SK-MEL-5 (cell line): ENCODE measurements around the gene WDR82. TPM values are rescaled to one million over a fixed set of nuclear protein-coding genes. Genes with fewer than 3 reads are reported as not detected.

Source experiments
- DNase-seq: peaks from one replicate; pipeline ENCODE4 v3.0.0-alpha.2; 2016; ENCODE audit warnings: low read depth, low spot score
- in situ Hi-C: cut with HindIII; loops from 2 replicates; pipeline ENCODE4 v1.10.0; 2016; ENCODE audit warnings: low sequenced_read_pairs, high pct_unique_total_duplicates, low pct_unique_long_range_greater_than_20kb
- total RNA-seq: library from RNA; depleted of rRNA; stranded (reverse); fragments of >200 nt; shearing (Covaris generic); gene quantifications from 2 replicates; pipeline ENCODE4 v1.2.3, GENCODE V29; 2014

The WDR82 gene
- total RNA-seq, 1 experiment from 2014 or later = 44.2 TPM

DNA sequence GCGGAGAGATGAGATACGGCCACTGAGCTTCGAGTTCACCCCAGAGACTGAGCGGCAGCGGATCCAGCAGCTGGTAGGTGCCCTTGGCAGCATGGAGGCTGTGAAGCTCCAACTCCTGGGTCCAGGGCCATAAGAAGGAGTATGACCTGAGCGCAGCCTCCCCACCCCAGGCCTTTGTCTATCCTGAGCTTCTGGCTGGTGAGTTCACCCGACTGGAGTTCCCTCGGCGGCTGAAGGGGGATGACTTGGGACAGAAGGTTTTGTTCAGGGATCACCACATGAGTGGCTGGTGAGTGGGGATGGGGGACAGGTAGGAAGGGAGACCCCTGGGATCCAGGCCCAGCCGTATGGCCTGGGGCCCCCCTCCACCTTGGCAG, 30.3 kb downstream of the WDR82 start:
- in situ Hi-C loops = no loop called here
- DNase-seq = no peak

DNA sequence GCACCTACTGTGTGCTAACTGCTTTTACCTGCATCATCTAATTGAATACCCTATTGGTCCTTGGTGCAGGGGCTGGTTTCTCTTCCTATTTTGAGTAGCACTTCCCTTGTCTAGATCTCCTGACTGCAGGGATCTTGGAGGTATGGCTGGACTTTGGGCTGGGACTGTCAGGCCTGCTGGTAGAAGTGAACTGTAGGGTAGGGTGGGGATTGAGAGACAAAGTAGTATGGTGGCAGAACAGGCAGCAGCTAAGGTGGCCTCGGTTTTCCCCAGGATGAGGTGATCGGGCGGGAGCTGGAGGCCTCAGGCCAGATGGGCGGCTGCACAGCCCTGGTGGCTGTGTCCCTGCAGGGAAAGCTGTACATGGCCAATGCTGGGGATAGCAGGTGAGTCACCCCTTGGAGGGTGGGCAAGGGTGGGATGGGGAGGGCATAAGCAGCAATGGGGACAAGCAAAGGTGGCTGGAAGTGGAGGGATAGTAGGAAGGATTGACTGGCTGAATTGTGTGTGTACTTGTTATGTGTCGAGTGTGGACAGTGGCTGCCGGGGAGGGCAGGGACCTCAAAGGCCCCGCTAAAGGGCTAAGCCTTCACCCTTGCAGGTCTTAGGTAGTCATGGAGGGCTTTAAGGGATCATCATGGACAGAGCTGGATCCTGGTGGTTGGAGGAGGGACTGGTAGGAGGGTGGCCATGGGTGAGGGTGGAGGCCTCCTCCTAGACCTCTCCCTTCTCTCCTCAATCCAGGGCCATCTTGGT, 30.9 kb downstream of the WDR82 start:
- in situ Hi-C loops = no loop called here
- DNase-seq = no peak

DNA sequence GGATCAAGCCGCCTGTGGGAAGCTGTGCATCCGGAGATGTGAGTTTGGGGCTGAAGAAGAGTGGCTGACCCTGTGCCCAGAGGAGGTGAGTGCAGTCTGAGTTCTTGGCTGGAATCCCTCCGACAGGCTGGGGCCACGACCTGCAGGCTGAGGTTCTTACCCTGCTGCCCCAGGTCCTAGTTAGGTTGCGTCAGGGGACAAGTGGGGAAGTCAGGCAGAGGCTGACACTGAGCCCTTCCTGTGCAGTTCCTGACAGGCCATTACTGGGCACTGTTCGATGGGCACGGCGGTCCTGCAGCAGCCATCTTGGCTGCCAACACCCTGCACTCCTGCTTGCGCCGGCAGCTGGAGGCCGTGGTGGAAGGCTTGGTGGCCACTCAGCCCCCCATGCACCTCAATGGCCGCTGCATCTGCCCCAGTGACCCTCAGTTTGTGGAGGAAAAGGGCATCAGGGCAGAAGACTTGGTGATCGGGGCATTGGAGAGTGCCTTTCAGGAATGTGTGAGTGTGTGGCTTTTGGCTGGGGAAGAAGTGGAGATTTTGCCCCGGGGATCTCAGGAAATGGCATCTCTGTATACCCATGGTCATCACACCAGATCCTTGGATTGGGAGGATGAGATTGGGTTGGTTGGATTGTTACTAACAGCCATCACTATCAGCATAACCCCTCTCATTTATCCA, 31.6 kb downstream of the WDR82 start:
- DNase-seq = no peak
- in situ Hi-C loops = no loop called here

DNA sequence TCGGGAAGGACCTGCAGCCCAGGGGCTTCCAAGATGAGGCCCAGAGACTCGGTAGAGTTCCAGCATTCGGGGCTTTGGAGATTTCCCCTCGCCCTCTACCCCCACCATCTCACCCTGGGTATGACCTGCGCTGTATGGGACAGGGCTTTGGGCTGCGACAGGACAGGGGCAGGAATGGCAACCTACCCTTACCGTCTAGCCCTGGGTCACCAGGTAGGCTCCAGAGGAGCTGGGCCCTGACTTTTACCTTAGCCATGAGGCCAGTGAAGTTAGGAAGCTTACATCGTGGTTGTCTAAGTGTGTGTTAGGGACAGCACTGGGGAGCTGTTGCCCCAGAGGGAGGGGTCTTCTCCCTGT, 32.2 kb downstream of the WDR82 start:
- DNase-seq = no peak
- in situ Hi-C loops = no loop called here

DNA sequence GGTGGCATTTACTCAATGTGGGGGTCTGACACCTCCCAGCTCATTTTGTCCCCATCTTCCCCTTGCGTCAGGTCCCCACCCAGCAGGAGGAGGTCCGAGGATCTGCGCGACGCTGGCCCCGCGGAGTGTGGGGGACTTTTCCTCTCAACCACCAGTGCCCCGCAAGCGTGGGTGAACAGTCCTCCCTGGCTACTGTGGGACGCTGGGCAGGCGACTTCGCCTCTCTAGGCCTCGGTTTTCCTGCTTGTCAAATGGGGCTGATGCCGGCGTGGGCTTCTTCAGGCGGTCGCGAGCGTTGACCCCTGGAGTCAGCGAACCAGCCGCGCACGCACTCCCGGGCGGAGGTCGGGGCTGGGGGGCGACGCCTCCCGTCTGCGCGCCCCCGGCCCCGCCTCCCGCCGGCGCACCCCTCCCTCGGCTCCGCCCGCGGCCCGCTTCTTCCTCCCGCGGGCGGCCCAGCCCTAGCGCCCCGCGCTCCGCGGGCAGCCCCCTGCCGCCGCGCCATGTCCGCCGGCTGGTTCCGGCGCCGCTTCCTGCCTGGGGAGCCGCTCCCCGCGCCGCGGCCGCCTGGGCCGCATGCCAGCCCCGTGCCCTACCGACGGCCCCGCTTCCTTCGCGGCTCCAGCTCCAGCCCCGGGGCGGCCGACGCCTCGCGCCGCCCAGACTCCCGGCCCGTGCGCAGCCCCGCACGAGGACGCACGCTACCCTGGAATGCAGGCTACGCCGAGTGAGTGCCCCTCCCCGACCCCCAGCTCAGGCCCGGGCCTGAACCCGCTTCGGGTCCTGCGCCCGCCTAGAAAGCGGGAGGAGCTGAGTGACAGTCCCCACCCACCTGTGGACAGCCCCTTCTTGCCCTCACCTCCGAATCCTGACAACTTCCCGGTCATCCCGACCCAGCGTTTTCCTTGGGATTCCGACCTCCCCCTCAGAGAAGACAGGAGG, 32.9 kb downstream of the WDR82 start, which contains the start of gene PPM1M:
Gene PPM1M, plus strand, starts transcription at position 438 of the 942 bp plus-strand sequence. Its CDS starts 66 bp downstream, at position 504.
- in situ Hi-C loops = no loop called here
- DNase-seq = no peak

DNA sequence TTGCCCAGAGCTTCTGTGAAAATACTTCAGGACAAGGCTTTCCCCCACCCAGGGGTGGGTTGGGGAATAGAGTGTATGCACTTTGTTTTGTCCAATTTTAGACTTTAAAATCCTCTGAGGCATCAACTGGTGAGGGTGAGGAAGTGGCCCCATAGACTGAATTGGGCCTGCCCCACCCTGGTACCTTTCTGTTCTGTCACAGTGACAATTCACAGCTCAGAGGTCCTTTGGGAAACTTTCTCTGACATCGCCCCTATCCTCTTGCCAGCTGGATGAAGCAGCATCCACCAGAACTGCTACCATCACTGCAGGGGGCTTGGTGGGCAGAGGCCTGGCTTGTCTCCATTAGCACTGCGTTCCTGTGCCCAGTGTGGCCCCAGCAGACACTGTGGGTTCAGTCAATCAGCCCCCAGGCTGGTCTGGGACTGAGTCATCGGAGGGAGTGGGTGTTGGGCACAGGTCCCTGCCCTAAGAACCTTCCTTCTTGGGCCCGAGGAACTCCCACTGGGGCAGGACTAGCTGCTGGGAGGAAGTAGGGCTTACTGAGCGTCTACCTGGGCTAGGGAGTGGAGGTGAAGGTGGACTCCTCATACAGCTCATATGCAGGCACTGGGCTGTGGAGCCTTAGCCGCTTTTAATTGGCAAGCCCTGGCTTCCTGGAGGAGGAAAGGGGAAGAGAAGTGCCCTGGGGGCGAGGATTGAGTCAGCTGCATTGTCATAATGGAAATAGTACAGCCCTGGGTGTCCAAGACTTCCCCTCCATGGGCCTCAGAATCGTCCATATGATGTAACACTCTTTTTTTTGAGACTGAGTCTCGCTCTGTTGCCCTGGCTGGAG, 34.4 kb downstream of the WDR82 start:
- DNase-seq = peak; percentile 64
- in situ Hi-C loops = no loop called here

DNA sequence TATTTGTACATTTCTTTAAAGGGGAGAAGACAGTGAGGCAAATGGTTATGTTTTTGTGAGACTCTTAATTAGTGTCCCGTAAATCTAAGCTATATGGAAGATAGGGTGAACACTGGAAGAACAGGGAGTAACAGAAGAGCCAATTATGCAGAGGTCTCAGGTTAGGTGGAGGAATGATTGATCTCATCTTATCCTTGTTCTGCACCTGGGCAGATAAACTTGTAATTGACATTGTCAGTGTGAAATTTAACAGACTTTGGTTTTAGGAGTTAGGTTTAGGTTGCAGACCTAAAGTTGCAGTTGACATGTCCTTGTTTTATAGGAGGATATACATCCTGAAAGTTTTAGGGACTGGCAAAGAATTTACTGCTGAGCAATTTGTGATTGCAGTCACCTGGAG, 36.4 kb downstream of the WDR82 start:
- in situ Hi-C loops = no loop called here
- no peak for DNase-seq

DNA sequence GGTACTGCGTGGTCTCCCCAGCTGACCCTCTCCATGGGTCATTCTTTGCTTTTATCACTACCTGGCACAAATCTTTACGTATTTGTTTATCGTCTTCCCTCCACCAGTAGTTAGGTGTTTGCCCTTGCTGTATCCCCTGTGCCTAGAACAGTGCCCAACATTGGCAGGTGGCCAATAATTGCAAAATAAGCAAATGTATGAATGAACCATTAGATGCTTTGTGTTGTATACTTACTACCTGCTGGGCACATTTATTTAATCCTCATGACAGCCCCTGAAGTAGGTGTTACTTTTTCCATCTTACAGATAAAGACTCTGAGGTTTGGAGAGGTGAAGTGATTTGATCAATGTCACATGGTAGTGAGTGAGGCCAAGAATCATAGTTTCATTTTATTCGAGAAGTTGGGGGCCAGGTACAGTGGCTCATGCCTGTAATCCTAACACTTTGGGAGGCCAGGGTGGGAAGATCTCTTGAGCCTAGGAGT, 37.5 kb downstream of the WDR82 start:
- no peak for DNase-seq
- in situ Hi-C loops = no loop called here

DNA sequence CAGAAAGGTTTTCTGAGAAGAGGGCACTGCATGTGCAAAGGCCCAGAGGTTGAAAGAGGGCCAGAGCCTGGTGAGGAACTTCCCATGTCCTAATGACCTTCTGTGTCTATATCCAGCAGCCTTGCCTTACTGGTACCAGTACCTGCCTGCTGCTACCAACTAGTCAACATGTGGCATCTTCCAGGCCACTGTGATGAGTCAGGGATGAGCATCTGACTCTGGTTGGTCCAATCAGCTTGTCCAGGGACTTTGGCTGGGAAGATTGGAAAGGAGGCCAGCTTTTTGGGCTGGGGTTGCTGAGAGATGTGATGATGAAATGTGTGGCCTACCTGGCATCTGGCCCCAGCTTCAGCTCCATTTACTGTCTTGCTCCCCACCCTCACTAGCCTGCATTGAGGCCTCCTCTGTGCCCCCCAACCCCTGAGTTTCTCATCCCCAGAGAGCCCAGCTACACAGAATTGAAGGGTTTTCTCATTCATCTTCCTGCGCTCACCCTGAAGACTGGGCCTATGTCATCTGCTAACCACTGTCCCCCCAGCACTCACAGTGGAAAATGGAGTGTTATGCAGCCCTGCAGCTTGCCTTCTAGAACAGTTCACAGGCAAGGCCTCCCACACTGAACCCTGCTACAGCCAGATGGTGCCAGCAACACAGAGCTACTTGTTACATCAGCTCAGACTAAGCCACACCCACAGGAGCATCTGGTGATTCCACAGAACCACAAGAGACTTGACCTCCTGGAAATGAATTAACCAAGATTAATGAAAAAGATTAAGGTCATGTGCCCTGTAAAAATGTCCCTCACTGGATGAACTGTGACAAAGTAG, 38.2 kb downstream of the WDR82 start:
- DNase-seq = peak; percentile 85
- in situ Hi-C loops = no loop called here

DNA sequence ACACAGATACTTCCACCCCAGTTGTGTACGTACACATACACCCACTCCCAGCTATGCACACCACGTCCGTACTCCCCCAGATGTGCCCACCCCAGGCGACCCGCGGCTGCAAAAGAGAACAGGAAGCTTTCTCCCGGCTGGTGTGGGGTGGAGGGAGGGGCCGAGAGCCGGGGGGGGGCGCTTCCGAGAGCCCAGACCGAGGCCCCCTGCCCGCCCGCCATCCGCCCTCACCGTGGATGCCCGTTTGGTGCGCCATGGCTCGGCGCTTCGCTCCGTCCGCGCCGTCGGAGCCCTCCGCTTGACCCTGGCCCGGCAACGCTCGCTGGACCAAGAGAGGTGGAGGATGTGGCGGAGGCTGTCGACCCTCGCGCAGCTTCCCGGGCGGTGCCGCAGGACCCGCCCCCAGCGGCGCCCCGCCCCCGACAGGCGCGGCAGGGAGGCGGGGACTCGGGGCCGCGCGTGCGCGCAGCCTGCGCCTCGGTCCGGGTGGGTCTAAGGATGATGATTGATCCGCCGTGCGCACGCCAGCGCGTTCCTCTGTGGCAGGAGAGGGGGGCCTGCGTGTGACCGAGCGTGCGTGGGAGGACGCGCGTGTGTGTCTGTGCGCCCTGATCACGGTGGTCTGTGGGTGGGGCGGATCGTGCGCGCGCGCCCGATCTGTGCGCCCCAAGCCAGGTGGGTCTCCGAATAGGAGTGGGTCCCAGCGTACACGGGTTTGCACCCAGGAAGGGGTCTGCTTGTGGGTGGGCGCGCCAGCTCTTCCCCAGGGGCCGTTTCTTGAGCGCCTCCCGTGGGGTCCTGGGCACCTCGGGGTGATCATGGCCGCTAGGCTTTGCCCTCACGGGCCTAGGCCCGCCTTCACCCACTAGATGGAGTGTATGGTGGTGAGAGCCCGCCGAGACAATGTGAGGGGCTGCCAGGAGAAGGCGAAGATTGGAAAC, 39.4 kb downstream of the WDR82 start, which contains the start of gene TWF2:
Gene TWF2, minus strand, starts transcription at position 398 of the 941 bp plus-strand sequence. Its CDS starts 142 bp downstream, at position 256.
- peak; percentile 71 for DNase-seq
- in situ Hi-C loops = no loop called here

DNA sequence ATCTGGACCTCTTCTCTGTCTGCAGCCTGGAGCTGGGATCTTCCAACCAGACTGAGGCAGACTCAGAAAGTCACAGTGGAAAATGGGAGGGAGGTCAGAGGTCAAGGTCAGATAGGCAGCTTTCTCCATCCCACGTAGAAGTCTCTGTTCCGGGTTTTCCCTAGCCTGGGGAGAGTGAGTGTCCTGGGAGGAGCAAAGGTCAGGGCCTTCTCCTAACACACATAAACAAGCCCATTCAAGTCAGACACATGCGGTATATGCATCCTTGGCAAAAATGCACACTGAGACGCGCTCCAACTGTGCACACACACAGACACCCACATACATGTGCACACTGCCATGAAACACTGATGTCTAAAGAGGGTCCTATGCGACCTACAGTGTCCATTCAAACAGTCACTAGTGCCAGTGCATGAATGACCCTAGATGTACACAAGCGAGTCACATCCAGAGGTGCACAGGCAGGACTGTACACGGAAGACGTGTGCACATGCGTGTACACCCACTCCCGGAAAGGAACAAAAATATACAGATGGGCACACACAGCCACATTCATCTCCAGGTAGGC, 40.2 kb downstream of the WDR82 start:
- in situ Hi-C loops = no loop called here
- DNase-seq = no peak

DNA sequence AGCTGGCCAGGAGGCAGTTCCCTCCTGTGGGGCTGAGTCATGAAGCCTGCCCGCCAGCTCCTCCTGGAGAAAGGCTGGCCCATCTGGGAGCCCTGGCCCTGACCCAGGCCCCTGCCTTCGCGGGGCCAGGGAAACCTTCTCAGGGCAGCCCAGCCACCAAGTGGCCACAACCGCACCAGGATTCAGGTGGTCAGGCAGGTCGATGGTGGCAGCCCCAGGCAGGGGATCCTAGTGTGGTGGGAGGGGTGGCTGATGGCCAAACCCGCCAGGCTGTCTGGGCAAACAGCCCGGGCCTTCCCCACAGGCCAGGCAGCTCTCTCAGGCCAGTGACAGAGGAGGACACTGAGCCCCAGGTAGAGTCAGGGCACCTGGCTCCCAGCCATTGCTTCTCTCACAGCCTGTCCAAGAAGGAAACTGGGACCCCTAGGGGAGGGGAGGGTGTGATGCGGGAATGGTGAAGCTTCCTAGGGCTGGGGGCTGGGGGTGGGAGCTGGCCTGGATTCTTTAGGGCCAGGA, 40.7 kb downstream of the WDR82 start:
- in situ Hi-C loops = no loop called here
- DNase-seq = peak; percentile 45

DNA sequence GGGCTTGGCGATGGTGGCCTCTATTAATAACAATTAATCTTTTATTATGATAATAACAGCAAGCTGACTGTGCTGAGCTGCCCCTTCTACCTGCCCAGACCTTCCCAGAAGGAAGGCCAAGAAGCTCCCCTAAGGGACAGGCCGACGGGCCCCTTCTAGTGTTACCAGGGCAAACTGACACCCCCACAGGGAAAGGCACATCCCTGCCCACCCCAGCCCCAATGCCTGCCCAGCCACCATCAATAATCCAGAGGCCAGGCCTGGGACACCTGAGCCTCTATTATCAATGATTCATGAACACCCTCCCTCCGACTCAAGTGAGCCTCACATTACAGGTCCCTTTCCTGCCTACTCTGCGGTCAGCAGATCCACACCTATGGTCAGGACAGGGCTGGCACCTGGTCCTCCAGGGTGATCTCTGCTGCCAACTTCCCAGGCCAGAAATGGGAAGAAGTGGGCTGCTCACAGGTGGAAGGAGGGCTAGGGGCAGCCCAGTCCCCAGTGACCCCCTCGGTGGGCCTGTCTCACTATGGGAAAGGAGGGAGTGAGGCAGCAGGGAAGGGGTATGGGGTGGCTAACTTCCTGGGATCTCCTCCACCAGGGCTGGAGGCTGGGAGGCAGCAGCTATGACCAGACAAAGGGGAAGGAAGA, 41.3 kb downstream of the WDR82 start:
- in situ Hi-C loops = no loop called here
- DNase-seq = no peak

DNA sequence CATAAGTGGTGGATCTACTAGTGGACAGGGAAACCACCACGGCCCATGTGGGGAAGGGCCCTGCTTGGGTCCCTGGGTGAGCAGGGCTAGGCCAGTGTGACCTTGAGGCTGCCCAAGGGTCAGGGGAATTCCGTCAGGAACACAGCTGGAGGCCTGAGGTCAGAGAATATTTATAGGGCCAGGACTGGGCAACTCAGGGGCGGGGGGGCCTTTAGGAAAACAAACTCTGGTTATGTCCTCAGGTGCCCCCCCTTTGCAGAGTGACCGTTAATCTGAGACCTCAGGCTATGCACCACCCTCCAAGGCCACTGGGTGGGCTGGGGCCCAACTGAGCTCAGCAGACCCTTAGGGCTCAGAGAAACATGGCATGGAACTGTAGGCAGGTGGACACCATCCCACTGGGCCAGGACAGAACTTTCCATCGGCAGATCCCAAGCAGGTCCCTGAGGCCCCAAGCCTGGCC, 42.0 kb downstream of the WDR82 start:
- in situ Hi-C loops = no loop called here
- no peak for DNase-seq
